HG02623 (cell line): ENCODE results near the gene IRX4.
"Not testable (repeated sequence)": the region's sequence is repeated elsewhere in the genome, so short reads cannot be mapped to it uniquely, and the experiment has no call there.

Experiments
- ATAC-seq: cut with Tn5 transposase; IDR thresholded peaks from one replicate; pipeline ENCODE4 v1.9.1; 2021; ENCODE audit warnings: moderate library complexity; ENCODE audit not compliant: unreplicated experiment

IRX4 gene

GRCh38 chr5:1879292-1880263 is 3.1 kb downstream of the IRX4 start:
- no peak for ATAC-seq

GRCh38 chr5:1878050-1878849 is 4.5 kb downstream of the IRX4 start:
- no peak for ATAC-seq

- ATAC-seq: no peak
These were observed 5.3 kb downstream of the IRX4 start for GRCh38 chr5:1877103-1878049.

GRCh38 chr5:1876660-1877064 is 6.1 kb downstream of the IRX4 start:
- no peak for ATAC-seq

GRCh38 chr5:1875843-1876659 is 6.7 kb downstream of the IRX4 start:
- no peak for ATAC-seq

- ATAC-seq: no peak
These were observed 7.4 kb downstream of the IRX4 start for GRCh38 chr5:1875281-1875842.

- ATAC-seq: no peak
These were observed 7.9 kb downstream of the IRX4 start for GRCh38 chr5:1874771-1875220.

GRCh38 chr5:1874348-1874747 is 8.4 kb downstream of the IRX4 start:
- no peak for ATAC-seq

- no peak for ATAC-seq
These were observed 9.3 kb downstream of the IRX4 start for GRCh38 chr5:1873243-1873959.

GRCh38 chr5:1871441-1871840 is 11.3 kb downstream of the IRX4 start:
- ATAC-seq: no peak

- not testable (repeated sequence) for ATAC-seq
These were observed 12.1 kb downstream of the IRX4 start for GRCh38 chr5:1870435-1871272.

GRCh38 chr5:1868886-1869475 is 13.7 kb downstream of the IRX4 start:
- ATAC-seq: no peak

- no peak for ATAC-seq
These were observed 14.9 kb downstream of the IRX4 start for GRCh38 chr5:1867815-1868143.

GRCh38 chr5:1867114-1867814 is 15.5 kb downstream of the IRX4 start:
- ATAC-seq: no peak

- ATAC-seq: no peak
These were observed 16.8 kb downstream of the IRX4 start for GRCh38 chr5:1865948-1866347.

GRCh38 chr5:1865486-1865885 is 17.2 kb downstream of the IRX4 start:
- ATAC-seq: no peak

- no peak for ATAC-seq
These were observed 17.8 kb downstream of the IRX4 start for GRCh38 chr5:1864896-1865440.
